HFFc6 (cell line): ENCODE data around the gene NSL1. TPM values are rescaled to one million over a fixed set of nuclear protein-coding genes. Genes with fewer than 3 reads are reported as not detected.
A peak's percentile ranks its signal among the peaks of the same experiment; 100 is the strongest.

ENCODE experiments used
- DNase-seq: peaks from one replicate; pipeline ENCODE4 v3.0.0-alpha.2; 2018
- H3K27ac Mint-ChIP-seq: 2 replicates; pipeline ENCODE4 v1.8.0; 2020; ENCODE audit warnings: mild to moderate bottlenecking, mixed read lengths
- H3K27me3 Mint-ChIP-seq: 2 replicates; pipeline ENCODE4 v1.8.0; 2021; ENCODE audit warnings: mild to moderate bottlenecking, moderate library complexity, mixed read lengths; ENCODE audit not compliant: insufficient read depth
- H3K36me3 Mint-ChIP-seq: 2 replicates; pipeline ENCODE4 v1.8.0; 2021; ENCODE audit warnings: low read depth, mixed read lengths
- H3K4me1 Mint-ChIP-seq: 2 replicates; pipeline ENCODE4 v1.8.0; 2020; ENCODE audit warnings: low read depth, mixed read lengths
- H3K4me3 Mint-ChIP-seq: 2 replicates; pipeline ENCODE4 v1.8.0; 2020; ENCODE audit warnings: mild to moderate bottlenecking, moderate library complexity, mixed read lengths
- H3K9me3 Mint-ChIP-seq: 2 replicates; pipeline ENCODE4 v1.8.0; 2020; ENCODE audit warnings: mild to moderate bottlenecking, mixed read lengths
- total RNA-seq, 6 experiments: library from RNA; stranded (reverse); fragmentation: NEBNext Ultra II Directional; extraction: Animal tissue kit (Norgen Biotek cat#: 25700); gene quantifications; 2 replicates in 1 of 6; 3 replicates in 5 of 6; pipeline ENCODE4 v1.2.3, GENCODE V29; 2021
- TF ChIP-seq, protein P1 (sequence below): fragments of 200-600 bp; sonication (generic); IDR thresholded peaks from 2 replicates; pipeline ENCODE4 v1.5.0; 2021; ENCODE audit warnings: antibody characterized with exemption, mild to moderate bottlenecking

Gene NSL1
- total RNA-seq, 6 experiments from 2014 or later = 28.7 to 35.1 (median 30.4) TPM

DNA sequence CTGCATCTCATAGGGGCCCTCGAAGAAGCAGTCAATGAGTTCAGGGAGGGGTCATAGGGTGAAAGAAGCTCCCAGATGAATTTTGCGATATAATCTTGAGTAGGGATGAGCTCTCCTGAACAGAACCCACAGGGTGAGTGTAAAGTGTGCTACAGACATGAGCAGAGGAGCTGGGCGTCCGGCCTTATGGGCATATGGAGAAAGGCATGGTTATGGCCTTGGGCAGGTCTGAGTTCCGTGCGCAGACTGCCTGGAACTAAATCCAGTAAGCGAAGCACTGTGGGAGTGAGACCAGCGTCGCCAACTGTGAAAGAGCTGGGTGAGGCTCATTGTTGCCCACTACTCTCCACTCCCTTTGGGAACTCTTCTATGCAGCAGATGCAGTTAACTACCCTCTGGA lies 28.7 kb downstream of the NSL1 start:
- H3K4me3 Mint-ChIP-seq = no peak overlapping the region

DNA sequence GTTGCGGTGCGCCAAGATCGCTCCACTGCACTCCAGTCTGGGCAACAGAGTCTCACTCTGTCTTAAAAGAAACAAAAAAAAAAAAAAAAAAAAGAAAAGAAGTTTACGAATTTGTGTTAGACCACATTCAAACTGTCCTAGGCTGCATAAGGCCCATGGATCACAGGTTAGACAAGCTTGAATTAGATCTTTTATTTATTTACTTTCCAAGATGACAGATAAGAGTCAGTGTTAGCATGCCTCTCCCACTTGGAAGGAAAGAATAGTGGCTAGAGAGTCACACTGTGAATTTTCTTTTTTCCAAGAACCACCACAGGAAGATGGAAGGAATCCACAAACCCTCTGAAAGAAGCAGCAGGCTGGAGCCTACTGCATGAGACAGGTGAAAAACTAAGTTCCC lies 29.3 kb downstream of the NSL1 start:
- H3K27me3 Mint-ChIP-seq = no peaks in the 10 kb centered on the region; the same call in 1 of the 2 replicates
- DNase-seq = no peak
- peaks cover 11% of the 10 kb centered on the region for H3K36me3 Mint-ChIP-seq
- H3K4me3 Mint-ChIP-seq = no peak overlapping the region
- peaks cover 10% of the 10 kb centered on the region for H3K4me1 Mint-ChIP-seq
- H3K9me3 Mint-ChIP-seq = peaks cover 13% of the 10 kb centered on the region
- TF ChIP-seq, protein P1, sequence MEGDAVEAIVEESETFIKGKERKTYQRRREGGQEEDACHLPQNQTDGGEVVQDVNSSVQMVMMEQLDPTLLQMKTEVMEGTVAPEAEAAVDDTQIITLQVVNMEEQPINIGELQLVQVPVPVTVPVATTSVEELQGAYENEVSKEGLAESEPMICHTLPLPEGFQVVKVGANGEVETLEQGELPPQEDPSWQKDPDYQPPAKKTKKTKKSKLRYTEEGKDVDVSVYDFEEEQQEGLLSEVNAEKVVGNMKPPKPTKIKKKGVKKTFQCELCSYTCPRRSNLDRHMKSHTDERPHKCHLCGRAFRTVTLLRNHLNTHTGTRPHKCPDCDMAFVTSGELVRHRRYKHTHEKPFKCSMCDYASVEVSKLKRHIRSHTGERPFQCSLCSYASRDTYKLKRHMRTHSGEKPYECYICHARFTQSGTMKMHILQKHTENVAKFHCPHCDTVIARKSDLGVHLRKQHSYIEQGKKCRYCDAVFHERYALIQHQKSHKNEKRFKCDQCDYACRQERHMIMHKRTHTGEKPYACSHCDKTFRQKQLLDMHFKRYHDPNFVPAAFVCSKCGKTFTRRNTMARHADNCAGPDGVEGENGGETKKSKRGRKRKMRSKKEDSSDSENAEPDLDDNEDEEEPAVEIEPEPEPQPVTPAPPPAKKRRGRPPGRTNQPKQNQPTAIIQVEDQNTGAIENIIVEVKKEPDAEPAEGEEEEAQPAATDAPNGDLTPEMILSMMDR = no peak
- H3K27ac Mint-ChIP-seq = no peak overlapping the region

More for the DNA sequence above, 28.7 kb downstream of the NSL1 start:
- H3K4me1 Mint-ChIP-seq = peaks cover 14% of the 10 kb centered on the region
- TF ChIP-seq, protein P1 = no peak
- peaks cover 17% of the 10 kb centered on the region for H3K36me3 Mint-ChIP-seq
- no peak for DNase-seq
- no peak overlapping the region for H3K27ac Mint-ChIP-seq
- peaks cover 15% of the 10 kb centered on the region for H3K9me3 Mint-ChIP-seq
- no peaks in the 10 kb centered on the region; the same call in 1 of the 2 replicates for H3K27me3 Mint-ChIP-seq

DNA sequence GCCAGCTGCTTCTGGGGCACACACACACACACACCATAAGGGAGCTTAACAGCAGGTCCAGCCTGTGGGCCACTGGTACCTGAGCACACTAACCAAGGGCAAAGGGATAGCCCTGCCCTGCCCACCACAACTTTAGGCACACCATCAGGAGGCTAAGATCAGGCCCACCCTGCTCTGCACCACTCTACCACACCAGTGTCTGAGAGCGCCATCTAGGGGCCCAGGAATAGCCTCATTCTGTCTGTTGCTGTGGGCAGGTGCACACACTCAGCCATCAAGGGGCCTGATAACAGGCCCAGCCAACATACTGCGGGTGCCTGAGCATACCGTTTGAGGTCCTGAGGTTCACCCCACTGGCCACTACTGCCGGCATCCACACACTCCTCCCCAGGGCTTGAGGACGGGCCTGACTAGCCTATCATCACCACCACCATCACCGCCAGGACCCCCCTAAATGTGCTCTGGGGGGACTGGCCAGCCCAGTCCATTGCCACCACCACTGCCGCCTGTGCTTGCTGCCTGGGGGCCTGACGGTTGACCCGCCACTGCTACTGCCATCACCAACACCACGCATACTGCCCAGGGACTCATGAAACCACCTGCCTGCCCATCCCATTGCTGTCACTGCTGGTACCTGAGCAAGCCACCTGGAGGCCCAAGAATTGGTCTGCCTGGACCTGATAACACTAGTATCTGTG lies 31.3 kb downstream of the NSL1 start:
- Mint-ChIP-seq H3K27me3 (no peaks in the 10 kb centered on the region; the same call in 1 of the 2 replicates), H3K4me1 (peaks cover 5% of the 10 kb centered on the region; the same call in 1 of the 2 replicates), H3K27ac (no peak overlapping the region), H3K36me3 (no peaks in the 10 kb centered on the region; the same call in 1 of the 2 replicates), H3K4me3 (no peak overlapping the region), H3K9me3 (no peaks in the 10 kb centered on the region)
- TF ChIP-seq, protein P1 = peak; percentile 74
- no peak for DNase-seq

DNA sequence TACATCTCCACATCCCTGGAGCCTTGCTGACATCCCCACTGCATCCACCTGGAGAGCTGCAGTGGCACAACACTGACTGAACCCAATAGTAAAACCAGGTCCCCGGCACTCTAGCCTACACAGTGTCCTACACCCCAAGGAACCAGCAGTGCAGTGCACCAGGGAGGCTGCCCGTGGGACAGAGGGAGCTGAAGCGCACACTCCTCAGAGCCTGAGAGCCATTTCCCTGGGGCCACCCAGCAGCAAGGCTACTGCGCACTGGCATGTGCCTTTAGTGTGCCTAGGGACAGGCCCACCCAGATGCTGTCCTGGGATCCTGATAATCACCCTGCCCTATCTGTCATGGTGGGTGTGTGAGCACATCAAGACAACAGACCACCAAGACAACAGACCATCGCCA lies 31.9 kb downstream of the NSL1 start:
- no peak overlapping the region for H3K27ac Mint-ChIP-seq
- no peaks in the 10 kb centered on the region for H3K9me3 Mint-ChIP-seq
- TF ChIP-seq, protein P1 = no peak
- no peak overlapping the region for H3K4me3 Mint-ChIP-seq
- no peak for DNase-seq
- H3K36me3 Mint-ChIP-seq = no peaks in the 10 kb centered on the region; the same call in 1 of the 2 replicates
- H3K4me1 Mint-ChIP-seq = peaks cover 9% of the 10 kb centered on the region
- H3K27me3 Mint-ChIP-seq = no peaks in the 10 kb centered on the region; the same call in 1 of the 2 replicates

DNA sequence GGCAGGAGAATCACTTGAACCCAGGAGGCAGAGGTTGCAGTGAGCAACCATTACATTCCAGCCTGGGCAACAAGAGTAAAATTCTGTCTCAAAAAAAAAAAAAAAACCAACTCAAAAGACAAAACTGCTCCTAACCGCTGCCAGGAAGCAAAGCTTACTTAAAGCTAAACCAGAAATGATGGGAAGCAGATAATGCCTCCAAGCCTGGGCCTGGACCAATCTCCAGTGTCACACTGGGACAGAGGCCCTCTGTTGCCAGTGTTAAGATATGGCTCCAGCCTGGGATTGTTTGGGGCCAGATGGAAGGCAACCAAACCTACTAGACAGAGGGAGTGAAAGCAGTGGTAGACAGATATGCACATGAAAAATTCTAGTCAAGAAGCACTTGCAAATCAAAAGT lies 36.9 kb downstream of the NSL1 start:
- no peak overlapping the region for H3K4me3 Mint-ChIP-seq
- no peaks in the 10 kb centered on the region for H3K27me3 Mint-ChIP-seq
- peaks cover 44% of the 10 kb centered on the region for H3K4me1 Mint-ChIP-seq
- no peak overlapping the region for H3K27ac Mint-ChIP-seq
- H3K9me3 Mint-ChIP-seq = no peaks in the 10 kb centered on the region
- H3K36me3 Mint-ChIP-seq = no peaks in the 10 kb centered on the region
- TF ChIP-seq, protein P1 = no peak
- DNase-seq = no peak
